Osteoblast (primary cell): Measurements from ENCODE around the gene ZMIZ1. TPM values are rescaled to one million over a fixed set of nuclear protein-coding genes. Genes with fewer than 3 reads are reported as not detected.
A peak's percentile ranks its signal among the peaks of the same experiment; 100 is the strongest.

Experiments
- DNase-seq: peaks from one replicate; pipeline ENCODE4 v3.0.0; 2011; ENCODE audit warnings: low spot score, mixed read lengths; ENCODE audit not compliant: insufficient read length; ENCODE audit errors: missing footprints
- H2AFZ ChIP-seq: 2 replicates; pipeline ENCODE4 v1.6.0; 2011; ENCODE audit warnings: mild to moderate bottlenecking, low read length
- H3K27ac ChIP-seq: 2 replicates; pipeline ENCODE4 v1.5.1; 2011; ENCODE audit warnings: mild to moderate bottlenecking, low read depth, low read length, moderate library complexity
- H3K27me3 ChIP-seq: 2 replicates; pipeline ENCODE4 v1.6.0; 2012; ENCODE audit warnings: mild to moderate bottlenecking, control low read depth, inconsistent platforms, low read length, moderate library complexity; ENCODE audit not compliant: insufficient read depth
- H3K36me3 ChIP-seq: 2 replicates; pipeline ENCODE4 v1.5.1; 2011; ENCODE audit warnings: mild to moderate bottlenecking, low read length, control low read depth, moderate library complexity; ENCODE audit not compliant: insufficient read depth
- H3K4me1 ChIP-seq: 2 replicates; pipeline ENCODE4 v1.5.1; 2011; ENCODE audit warnings: mild to moderate bottlenecking, low read length, control low read depth, moderate library complexity; ENCODE audit not compliant: insufficient read depth
- H3K4me2 ChIP-seq: 2 replicates; pipeline ENCODE4 v1.6.0; 2011; ENCODE audit warnings: mild to moderate bottlenecking, low read length; ENCODE audit not compliant: insufficient read depth
- H3K4me3 ChIP-seq: fragments of 200-600 bp; sonication (generic); 3 replicates; pipeline ENCODE4 v1.5.1; 2012; ENCODE audit warnings: mild to moderate bottlenecking, low read length, inconsistent platforms; ENCODE audit not compliant: insufficient read depth
- H3K79me2 ChIP-seq: 2 replicates; pipeline ENCODE4 v1.6.0; 2012; ENCODE audit warnings: mild to moderate bottlenecking, low read length, control low read depth, inconsistent platforms; ENCODE audit not compliant: insufficient read depth
- H3K9me3 ChIP-seq: 2 replicates; pipeline ENCODE4 v1.5.1; 2011; ENCODE audit warnings: low read depth, low read length, control low read depth
- H4K20me1 ChIP-seq: 2 replicates; pipeline ENCODE4 v1.6.0; 2012; ENCODE audit warnings: mild to moderate bottlenecking, low read length, control low read depth; ENCODE audit not compliant: insufficient read depth
- CTCF ChIP-seq: IDR thresholded peaks from 2 replicates; pipeline ENCODE4 v1.5.1; 2011; ENCODE audit warnings: mild to moderate bottlenecking, low read depth, low read length, moderate library complexity; ENCODE audit errors: extremely low read depth
- total RNA-seq: library from RNA; depleted of rRNA; stranded (reverse); fragments of >200 nt; gene quantifications from 2 replicates; pipeline ENCODE4 v1.2.3, GENCODE V29; 2012

The ZMIZ1 gene
- total RNA-seq, 1 donor: 40.9 TPM

GRCh38 chr10:79324032-79324695 lies 255.4 kb downstream of the ZMIZ1 start:
- Histone ChIP-seq H3K27ac (peak overlapping the region; percentile 74), H4K20me1 (no peaks in the 10 kb centered on the region), H3K9me3 (no peaks in the 10 kb centered on the region), H3K4me3 (no peak overlapping the region), H3K4me1 (peaks cover 41% of the 10 kb centered on the region), H3K79me2 (no peaks in the 10 kb centered on the region), H3K27me3 (no peaks in the 10 kb centered on the region), H2AFZ (no peak overlapping the region), H3K4me2 (no peak overlapping the region), H3K36me3 (no peaks in the 10 kb centered on the region)
- DNase-seq: peak; percentile 18
- no peak for TF ChIP-seq CTCF

DNA sequence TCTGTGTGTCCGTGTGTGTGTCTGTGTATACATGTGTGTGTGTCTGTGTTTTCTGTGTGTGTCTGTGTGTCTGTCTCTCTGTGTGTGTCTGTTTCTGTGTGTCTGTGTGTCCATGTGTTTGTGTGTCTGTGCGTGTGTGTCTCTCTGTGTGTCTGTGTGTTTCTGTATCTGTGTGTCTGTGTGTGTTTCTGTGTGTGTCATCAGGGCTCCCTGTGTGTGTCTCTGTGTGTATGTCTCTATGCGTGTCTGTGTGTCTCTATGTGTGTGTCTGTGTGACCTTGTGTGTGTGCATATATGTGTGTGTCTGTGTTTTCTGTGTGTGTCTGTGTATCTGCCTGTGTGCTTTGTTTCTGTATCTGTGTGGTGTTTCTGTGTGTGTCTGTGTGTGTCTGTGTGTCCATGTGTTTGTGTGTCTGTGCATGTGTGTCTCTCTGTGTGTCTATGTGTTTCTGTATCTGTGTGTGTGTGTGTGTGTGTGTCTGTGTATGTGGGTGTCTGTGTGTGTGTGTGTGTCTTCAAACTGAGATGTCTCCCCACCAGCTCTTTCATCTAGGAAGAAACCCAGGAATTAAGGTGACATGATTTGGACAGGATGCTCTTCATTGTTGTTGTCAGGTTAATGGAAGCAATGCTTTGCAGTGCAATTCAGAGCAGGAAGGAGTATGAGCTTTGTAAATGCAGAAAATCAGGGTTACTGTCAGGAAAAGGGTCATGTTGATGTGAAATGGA lies 257.8 kb downstream of the ZMIZ1 start:
- no peak overlapping the region for H3K4me2 ChIP-seq
- no peaks in the 10 kb centered on the region for H3K9me3 ChIP-seq
- DNase-seq: no peak
- no peak overlapping the region for H3K4me3 ChIP-seq
- no peak for TF ChIP-seq CTCF
- H3K27me3 ChIP-seq: no peaks in the 10 kb centered on the region
- no peak overlapping the region for H2AFZ ChIP-seq
- no peaks in the 10 kb centered on the region for H4K20me1 ChIP-seq
- no peak overlapping the region for H3K27ac ChIP-seq
- no peaks in the 10 kb centered on the region for H3K79me2 ChIP-seq
- peaks cover 27% of the 10 kb centered on the region for H3K4me1 ChIP-seq
- H3K36me3 ChIP-seq: no peaks in the 10 kb centered on the region

DNA sequence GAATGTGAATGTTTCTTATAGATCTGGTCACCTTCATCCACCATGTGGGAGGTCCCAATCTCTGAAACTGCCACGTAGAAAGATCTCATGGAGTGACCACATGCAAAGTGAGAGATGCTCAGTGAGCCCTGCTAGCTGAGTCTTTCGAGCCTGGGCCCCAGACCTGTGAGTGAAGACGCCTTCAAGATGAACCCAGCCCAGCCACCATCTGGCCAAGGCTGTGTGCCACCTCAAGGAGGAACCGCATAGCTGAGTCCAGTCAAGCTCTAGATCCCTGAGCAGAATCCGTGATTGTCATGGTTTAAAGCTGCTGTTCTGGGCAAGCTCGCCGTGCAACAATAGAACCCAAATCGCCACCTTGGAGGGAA lies 258.3 kb downstream of the ZMIZ1 start:
- Histone ChIP-seq H3K4me1 (peaks cover 28% of the 10 kb centered on the region), H4K20me1 (no peaks in the 10 kb centered on the region), H3K4me2 (no peak overlapping the region), H3K4me3 (no peak overlapping the region), H3K36me3 (no peaks in the 10 kb centered on the region), H3K27ac (no peak overlapping the region), H3K9me3 (no peaks in the 10 kb centered on the region), H3K79me2 (no peaks in the 10 kb centered on the region), H3K27me3 (no peaks in the 10 kb centered on the region), H2AFZ (no peak overlapping the region)
- DNase-seq: peak; percentile 68
- TF ChIP-seq CTCF: no peak

- no peak overlapping the region for H2AFZ ChIP-seq
- no peak for DNase-seq
- peaks cover 19% of the 10 kb centered on the region for H3K4me1 ChIP-seq
- no peak overlapping the region for H3K4me2 ChIP-seq
- no peaks in the 10 kb centered on the region for H3K79me2 ChIP-seq
- H4K20me1 ChIP-seq: no peaks in the 10 kb centered on the region
- TF ChIP-seq CTCF: no peak
- H3K27me3 ChIP-seq: no peaks in the 10 kb centered on the region
- H3K9me3 ChIP-seq: no peaks in the 10 kb centered on the region
- no peaks in the 10 kb centered on the region for H3K36me3 ChIP-seq
- no peak overlapping the region for H3K4me3 ChIP-seq
- no peak overlapping the region for H3K27ac ChIP-seq
Measured at GRCh38 chr10:79328147-79328701, 259.5 kb downstream of the ZMIZ1 start.
